Measurements from ENCODE around the gene ILDR2. TPM values are rescaled to one million over a fixed set of nuclear protein-coding genes. Genes with fewer than 3 reads are reported as not detected.

ILDR2 gene
- total and polyA plus RNA-seq, 2 donors (not counting 3 experiments of a cell fraction or from before 2014, with no cell fraction given): not detected

DNA sequence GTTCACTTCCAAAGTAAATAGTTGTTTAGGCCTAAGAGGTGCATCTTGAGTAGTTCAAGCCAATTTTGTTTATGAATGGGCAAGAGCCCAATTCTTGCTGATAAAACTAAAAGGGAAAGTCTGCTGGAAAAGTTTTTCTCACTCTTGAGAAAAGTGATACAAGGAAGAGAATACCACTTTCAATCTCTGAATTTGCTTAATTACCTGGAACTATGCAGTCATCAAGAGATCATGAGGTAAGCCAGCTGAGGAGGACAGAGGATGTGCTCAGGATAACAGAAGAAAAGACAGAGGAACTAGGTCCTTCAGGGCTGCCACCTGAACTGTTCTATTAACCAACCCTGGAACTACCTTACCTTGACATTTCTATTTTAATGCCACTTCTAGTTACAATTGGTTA is 42.2 kb downstream of the ILDR2 start:
- ChIA-PET CTCF (interaction anchor here (1.0 to 1.1 kb wide), 2 partner anchors 10 to 23 kb away, joined by 3 read pairs; no protein-coding TSS in a partner anchor), POLR2A (no interaction called here)
- dilution Hi-C loops (cut with MboI; ENCODE audit: extremely low pct_ligation_motif_present, low sequenced_read_pairs): no loop called here
- Histone ChIP-seq H3K9me3 (replicated peaks; ENCODE audit: control insufficient read depth, insufficient read depth, low read length) (no peaks in the 10 kb centered on the region), H3K4me1 (ENCODE audit: control insufficient read depth, extremely low read depth, insufficient read depth, low read length) (no peaks in the 10 kb centered on the region), H4K20me1 (replicated peaks; ENCODE audit: control insufficient read depth, extremely low read depth, insufficient read depth, low read length) (no peaks in the 10 kb centered on the region), H3K4me2 (ENCODE audit: insufficient read depth, low read length) (no peak overlapping the region), H3K79me2 (ENCODE audit: control insufficient read depth, insufficient read depth, low read length) (no peaks in the 10 kb centered on the region), H3K27me3 (ENCODE audit: control insufficient read depth in 2 of 2, insufficient read depth in 2 of 2, low read length in 2 of 2) (peaks cover 0 to 2% of the 10 kb centered on the region in 2 experiments), H3K9ac (replicated peaks; ENCODE audit: extremely low read depth, insufficient read depth, low read length) (no peak overlapping the region), H3K27ac (ENCODE audit: insufficient read depth, low read depth, low read length) (no peak overlapping the region), H3K9me1 (replicated peaks; ENCODE audit: control insufficient read depth, extremely low read depth, insufficient read depth, low read length) (no peaks in the 10 kb centered on the region), H2AFZ (ENCODE audit: low read depth, low read length) (no peak overlapping the region), H3K36me3 (ENCODE audit: control insufficient read depth in 2 of 2, extremely low read depth in 1 of 2, insufficient read depth in 2 of 2, low read length in 2 of 2) (no peaks in the 10 kb centered on the region), H3K4me3 (replicated peaks in 1 of 3; ENCODE audit: insufficient read depth in 1 of 3, low read depth in 1 of 3, low read length in 3 of 3) (no peak overlapping the region)
- FAIRE-seq: no peak
- intact Hi-C loops (cut with micrococcal nuclease): no loop called here
- BruUV-seq (replicated peaks): no TSS peak
- DNase-seq (ENCODE audit: low read depth, low spot score): no peak
- TF ChIP-seq, protein P1, sequence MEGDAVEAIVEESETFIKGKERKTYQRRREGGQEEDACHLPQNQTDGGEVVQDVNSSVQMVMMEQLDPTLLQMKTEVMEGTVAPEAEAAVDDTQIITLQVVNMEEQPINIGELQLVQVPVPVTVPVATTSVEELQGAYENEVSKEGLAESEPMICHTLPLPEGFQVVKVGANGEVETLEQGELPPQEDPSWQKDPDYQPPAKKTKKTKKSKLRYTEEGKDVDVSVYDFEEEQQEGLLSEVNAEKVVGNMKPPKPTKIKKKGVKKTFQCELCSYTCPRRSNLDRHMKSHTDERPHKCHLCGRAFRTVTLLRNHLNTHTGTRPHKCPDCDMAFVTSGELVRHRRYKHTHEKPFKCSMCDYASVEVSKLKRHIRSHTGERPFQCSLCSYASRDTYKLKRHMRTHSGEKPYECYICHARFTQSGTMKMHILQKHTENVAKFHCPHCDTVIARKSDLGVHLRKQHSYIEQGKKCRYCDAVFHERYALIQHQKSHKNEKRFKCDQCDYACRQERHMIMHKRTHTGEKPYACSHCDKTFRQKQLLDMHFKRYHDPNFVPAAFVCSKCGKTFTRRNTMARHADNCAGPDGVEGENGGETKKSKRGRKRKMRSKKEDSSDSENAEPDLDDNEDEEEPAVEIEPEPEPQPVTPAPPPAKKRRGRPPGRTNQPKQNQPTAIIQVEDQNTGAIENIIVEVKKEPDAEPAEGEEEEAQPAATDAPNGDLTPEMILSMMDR (IDR thresholded peaks at IDR 0.05; ENCODE audit: extremely low read depth in 1 of 2, insufficient read depth in 1 of 2, low read depth in 1 of 2, low read length in 2 of 2): no peak
- TF ChIP-seq MYC (IDR thresholded peaks at IDR 0.05; ENCODE audit: low read depth, low read length): no peak
- TF ChIP-seq JUN (IDR thresholded peaks at IDR 0.05; ENCODE audit: borderline replicate concordance, insufficient read depth, insufficient read length, low read depth): no peak
- no peak for TF ChIP-seq EZH2 (IDR thresholded peaks at IDR 0.05; ENCODE audit: borderline replicate concordance, low read depth, low read length, severe bottlenecking)
- TF ChIP-seq FOS (IDR thresholded peaks at IDR 0.05; ENCODE audit: borderline replicate concordance, insufficient read depth, low read length): no peak
- TF ChIP-seq POLR2AphosphoS5 (IDR thresholded peaks at IDR 0.05; ENCODE audit: insufficient read depth, low read depth, low read length): no peak
- TF ChIP-seq, protein P2, sequence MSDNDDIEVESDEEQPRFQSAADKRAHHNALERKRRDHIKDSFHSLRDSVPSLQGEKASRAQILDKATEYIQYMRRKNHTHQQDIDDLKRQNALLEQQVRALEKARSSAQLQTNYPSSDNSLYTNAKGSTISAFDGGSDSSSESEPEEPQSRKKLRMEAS (IDR thresholded peaks at IDR 0.05; ENCODE audit: insufficient read depth, insufficient read length): no peak
- no peak for TF ChIP-seq POLR2A (IDR thresholded peaks at IDR 0.05; ENCODE audit: low read depth, low read length)
- no peak for TF ChIP-seq GATA2 (IDR thresholded peaks at IDR 0.05; ENCODE audit: insufficient read depth, insufficient read length, low read depth, low read length)
